Nephron (organoid): ENCODE results near the gene ABR.

Source experiments
- H3K27ac Mint-ChIP-seq, 3 experiments: 2 replicates each; pipeline ENCODE4 v1.8.0; 2020; ENCODE audit warnings: mixed read lengths in 3 of 3, mild to moderate bottlenecking in 2 of 3, moderate library complexity in 1 of 3
- H3K27me3 Mint-ChIP-seq: 2 replicates; pipeline ENCODE4 v1.8.0; 2021; ENCODE audit warnings: low read depth, mild to moderate bottlenecking, moderate library complexity, mixed read lengths
- H3K36me3 Mint-ChIP-seq: 2 replicates; pipeline ENCODE4 v1.8.0; 2020; ENCODE audit warnings: low read depth, mixed read lengths
- H3K4me1 Mint-ChIP-seq: 2 replicates; pipeline ENCODE4 v1.8.0; 2020; ENCODE audit warnings: mixed read lengths
- H3K4me3 Mint-ChIP-seq, 3 experiments: 2 replicates each; pipeline ENCODE4 v1.8.0; 2020; ENCODE audit warnings: mild to moderate bottlenecking in 3 of 3, mixed read lengths in 3 of 3, moderate library complexity in 2 of 3
- H3K9me3 Mint-ChIP-seq: 2 replicates; pipeline ENCODE4 v1.8.0; 2020; ENCODE audit warnings: mixed read lengths
- CTCF ChIP-seq, 3 experiments: fragments of 200-600 bp; sonication (generic); IDR thresholded peaks; one replicate each; pipeline ENCODE4 v1.5.0; 2021; ENCODE audit warnings: antibody characterized with exemption in 3 of 3; ENCODE audit not compliant: unreplicated experiment in 3 of 3

The ABR gene

DNA sequence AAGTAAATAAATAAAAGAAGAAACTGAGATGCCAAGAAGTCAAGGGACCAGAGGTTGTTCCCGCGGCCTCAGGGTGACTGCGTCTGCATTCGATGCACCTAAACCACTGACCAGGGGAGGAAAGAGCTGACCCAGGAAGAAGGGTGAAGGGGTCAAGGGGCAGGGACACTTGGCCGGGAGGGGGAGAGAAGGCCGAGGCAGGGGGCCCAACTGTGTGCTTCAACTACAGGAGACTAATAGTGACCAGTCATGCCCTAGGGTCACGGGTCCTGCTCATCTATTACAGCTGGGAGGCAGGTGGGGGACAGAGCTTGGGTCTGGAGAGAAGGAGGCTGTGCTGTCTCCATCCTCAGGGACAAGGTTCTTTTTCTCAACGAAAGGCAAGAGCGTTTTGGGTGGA, 138.0 kb downstream of the ABR start:
- no peaks in the 10 kb centered on the region for H3K9me3 Mint-ChIP-seq
- peaks cover 63% of the 10 kb centered on the region for H3K4me1 Mint-ChIP-seq
- peak overlapping the region in 1 of 3 experiments; percentile 26 for H3K4me3 Mint-ChIP-seq
- H3K27me3 Mint-ChIP-seq = no peaks in the 10 kb centered on the region
- peaks cover 17% of the 10 kb centered on the region for H3K36me3 Mint-ChIP-seq
- TF ChIP-seq CTCF (IDR thresholded peaks at IDR 0.05; ENCODE audit: unreplicated experiment in 3 of 3) = no peak
- H3K27ac Mint-ChIP-seq = peak overlapping the region in 2 of 3 experiments; percentile 4 to 58

DNA sequence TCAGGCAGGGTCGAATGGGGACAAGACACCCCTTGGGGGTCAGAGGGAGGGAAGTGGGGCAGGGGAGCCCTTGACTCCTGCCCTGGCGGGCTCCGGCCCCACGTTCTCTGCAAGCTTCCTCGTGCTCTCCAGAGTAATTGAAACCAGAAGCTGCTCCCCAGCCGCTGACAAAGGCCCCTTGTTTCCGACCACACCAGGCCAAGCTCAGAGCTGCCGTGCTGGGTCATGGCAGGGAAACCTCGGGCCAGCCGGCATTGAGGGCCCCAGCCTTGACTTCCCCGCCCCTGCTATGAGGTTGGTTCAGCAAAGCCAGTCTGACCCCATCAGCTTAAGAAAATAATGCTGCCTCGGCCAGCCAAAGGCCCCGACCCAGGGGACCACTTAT, 139.6 kb downstream of the ABR start:
- H3K4me3 Mint-ChIP-seq = peak overlapping the region in 1 of 3 experiments; percentile 78
- peaks cover 65% of the 10 kb centered on the region for H3K4me1 Mint-ChIP-seq
- no peak for TF ChIP-seq CTCF (IDR thresholded peaks at IDR 0.05; ENCODE audit: unreplicated experiment in 3 of 3)
- H3K27ac Mint-ChIP-seq = peak overlapping the region; percentile 92 to 96 (median 95)
- H3K36me3 Mint-ChIP-seq = peaks cover 16% of the 10 kb centered on the region
- H3K9me3 Mint-ChIP-seq = no peaks in the 10 kb centered on the region
- no peaks in the 10 kb centered on the region for H3K27me3 Mint-ChIP-seq

DNA sequence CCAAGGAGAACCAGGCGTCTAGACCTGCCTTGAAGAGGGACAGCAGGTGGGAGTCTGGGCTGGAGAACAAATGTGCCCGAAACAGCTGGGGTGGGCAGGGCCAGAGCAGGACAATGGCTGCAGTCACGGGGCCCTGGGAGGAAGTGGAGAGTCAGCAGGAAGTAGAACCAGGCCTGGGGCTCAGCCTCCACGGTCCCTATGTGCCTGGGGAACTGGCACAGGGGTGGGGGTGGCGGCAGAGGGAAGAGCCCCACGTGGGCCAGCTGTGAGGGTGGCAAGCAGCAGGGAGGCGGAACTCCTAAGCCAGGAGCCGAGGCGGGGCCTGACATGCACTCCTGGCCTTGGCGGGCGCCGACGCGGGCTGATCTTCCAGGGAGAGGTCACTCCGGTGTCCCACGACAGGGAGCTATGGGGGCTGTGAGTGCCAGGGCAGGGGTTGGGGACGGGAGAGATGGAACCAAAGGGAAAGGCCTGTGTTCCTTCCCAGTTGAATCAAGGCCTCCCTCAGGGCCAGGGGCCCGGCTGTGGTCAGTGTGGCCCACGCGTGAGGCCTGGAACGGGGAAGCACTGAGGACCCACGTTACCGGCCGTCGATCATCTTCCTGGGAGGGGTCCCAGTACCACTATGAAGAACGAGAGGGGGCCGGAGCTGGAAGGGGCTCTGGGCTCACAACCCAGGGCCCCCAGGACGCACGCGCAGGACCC, 140.1 kb downstream of the ABR start:
- Mint-ChIP-seq H3K36me3 (peaks cover 13% of the 10 kb centered on the region), H3K4me3 (peak overlapping the region; percentile 50 to 78 (median 56)), H3K27me3 (no peaks in the 10 kb centered on the region), H3K9me3 (no peaks in the 10 kb centered on the region), H3K27ac (peak overlapping the region; percentile 92 to 96 (median 95)), H3K4me1 (peaks cover 59% of the 10 kb centered on the region)
- TF ChIP-seq CTCF (IDR thresholded peaks at IDR 0.05; ENCODE audit: unreplicated experiment in 3 of 3) = no peak

DNA sequence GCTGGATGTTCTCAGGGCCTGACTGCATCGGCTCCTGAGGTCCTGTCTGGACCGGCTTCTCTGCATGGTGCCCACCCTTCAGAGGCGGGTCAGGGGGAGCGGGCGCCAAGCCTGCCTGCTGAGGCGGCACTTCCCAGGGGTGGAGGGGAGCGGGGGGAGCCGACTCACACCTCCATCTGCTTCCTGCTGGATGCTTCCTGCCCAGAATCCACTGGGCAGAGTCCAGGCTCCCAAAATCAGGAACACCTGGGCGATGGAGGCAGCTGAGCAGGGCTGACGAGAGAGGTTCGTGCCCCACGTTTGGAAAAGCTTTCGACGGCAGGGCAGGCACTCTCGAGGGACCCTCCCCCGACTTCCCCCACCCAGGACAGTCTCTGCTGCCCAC, 140.7 kb downstream of the ABR start:
- peak overlapping the region in 1 of 3 experiments; percentile 78 for H3K4me3 Mint-ChIP-seq
- H3K27me3 Mint-ChIP-seq = peaks cover 2% of the 10 kb centered on the region
- H3K9me3 Mint-ChIP-seq = no peaks in the 10 kb centered on the region
- peaks cover 13% of the 10 kb centered on the region for H3K36me3 Mint-ChIP-seq
- TF ChIP-seq CTCF (IDR thresholded peaks at IDR 0.05; ENCODE audit: unreplicated experiment in 3 of 3) = no peak
- H3K27ac Mint-ChIP-seq = peak overlapping the region; percentile 92 to 96 (median 95)
- peaks cover 56% of the 10 kb centered on the region for H3K4me1 Mint-ChIP-seq

DNA sequence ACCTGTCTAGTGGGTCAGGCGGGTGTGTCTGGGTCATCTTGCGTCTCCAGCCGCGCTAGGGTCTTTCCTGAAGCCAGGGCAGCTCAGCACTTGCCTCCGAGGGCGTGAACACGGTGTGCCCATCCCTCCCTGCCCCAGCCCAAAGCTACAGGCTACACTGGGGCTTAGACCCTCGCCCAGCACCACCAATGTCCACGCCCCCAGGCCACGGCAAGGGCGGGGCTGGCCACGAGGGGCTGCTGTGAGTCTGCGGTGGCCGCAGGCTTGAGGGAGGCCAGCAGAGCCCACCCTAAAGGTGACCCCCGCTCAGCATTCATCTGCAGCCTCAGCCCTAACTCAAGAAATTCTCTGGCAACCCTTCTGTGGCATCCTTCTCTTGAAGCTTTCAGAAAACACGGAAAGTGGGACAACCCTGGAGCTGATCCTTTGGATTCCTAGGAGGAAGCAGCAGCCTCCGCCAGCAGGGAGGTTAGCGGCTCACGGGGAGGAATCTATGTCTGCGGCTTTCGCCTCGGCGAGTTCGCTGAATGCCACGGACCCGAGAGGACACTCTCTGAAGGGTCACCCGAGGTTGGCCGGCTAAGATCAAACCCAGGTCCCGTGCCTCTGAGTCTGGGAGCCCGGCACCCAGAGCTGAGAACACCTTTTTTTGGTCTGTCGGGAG, 141.2 kb downstream of the ABR start:
- Mint-ChIP-seq H3K36me3 (peaks cover 13% of the 10 kb centered on the region), H3K27ac (peak overlapping the region; percentile 92 to 96 (median 95)), H3K27me3 (peaks cover 3% of the 10 kb centered on the region), H3K9me3 (no peaks in the 10 kb centered on the region), H3K4me3 (peak overlapping the region in 2 of 3 experiments; percentile 19 to 78), H3K4me1 (peaks cover 50% of the 10 kb centered on the region)
- no peak for TF ChIP-seq CTCF (IDR thresholded peaks at IDR 0.05; ENCODE audit: unreplicated experiment in 3 of 3)
